WTC11 (cell line): ENCODE measurements around the gene TBL1XR1. TPM values are rescaled to one million over a fixed set of nuclear protein-coding genes. Genes with fewer than 3 reads are reported as not detected.
A peak's percentile ranks its signal among the peaks of the same experiment; 100 is the strongest.

Experiments
- ATAC-seq: fragments of 200-7000 bp; cut with Tn5 transposase; 2 replicates; pipeline ENCODE4 v1.10.0; 2021; ENCODE audit warnings: mild to moderate bottlenecking, moderate library complexity
- CTCF ChIA-PET: fragments of 300-600 bp; sonication (Branson Sonifier 250); formaldehyde crosslinking; loops from one replicate; lab custom pipeline; 2021; ENCODE audit warnings: antibody characterized with exemption; lab: Charles Lee
- POLR2A ChIA-PET: fragments of 350-600 bp; sonication (Branson Sonifier 250); formaldehyde crosslinking; loops from one replicate; lab custom pipeline; 2021; ENCODE audit warnings: antibody characterized with exemption; lab: Charles Lee
- DNase-seq: peaks from one replicate; pipeline ENCODE4 v3.0.0; 2021; ENCODE audit warnings: low spot score
- H3K27ac Mint-ChIP-seq: 2 replicates; pipeline ENCODE4 v1.8.0; 2021; ENCODE audit warnings: mixed read lengths
- H3K27me3 Mint-ChIP-seq: 2 replicates; pipeline ENCODE4 v1.8.0; 2021; ENCODE audit warnings: low read depth, mild to moderate bottlenecking, moderate library complexity, mixed read lengths
- H3K36me3 Mint-ChIP-seq: 2 replicates; pipeline ENCODE4 v1.8.0; 2021; ENCODE audit warnings: mixed read lengths
- H3K4me1 Mint-ChIP-seq: 2 replicates; pipeline ENCODE4 v1.8.0; 2022; ENCODE audit warnings: mixed read lengths
- H3K4me3 Mint-ChIP-seq: 2 replicates; pipeline ENCODE4 v1.8.0; 2021; ENCODE audit warnings: mild to moderate bottlenecking, moderate library complexity, mixed read lengths
- H3K9me3 Mint-ChIP-seq: 2 replicates; pipeline ENCODE4 v1.8.0; 2021; ENCODE audit warnings: mixed read lengths
- AR ChIP-seq: fragments of 250-450 bp; sonication (Bioruptor Pico); IDR thresholded peaks from 2 replicates; pipeline ENCODE4 v1.9.0; 2021; ENCODE audit warnings: mild to moderate bottlenecking
- ATF2 ChIP-seq: sonication (generic); formaldehyde crosslinking; IDR thresholded peaks from 2 replicates; pipeline ENCODE4 v1.8.1; 2022; ENCODE audit warnings: low read depth, missing genetic modification reagents, borderline replicate concordance
- CBFB ChIP-seq: sonication (generic); formaldehyde crosslinking; IDR thresholded peaks from 2 replicates; pipeline ENCODE4 v1.8.1; 2022; ENCODE audit warnings: mild to moderate bottlenecking, low read depth, missing genetic modification reagents
- CDX4 ChIP-seq: fragments of 250-450 bp; sonication (Bioruptor Pico); IDR thresholded peaks from 2 replicates; pipeline ENCODE4 v1.9.0; 2021; ENCODE audit warnings: moderate library complexity, mild to moderate bottlenecking, inconsistent platforms, borderline replicate concordance
- CREB1 ChIP-seq: sonication (generic); formaldehyde crosslinking; IDR thresholded peaks from 2 replicates; pipeline ENCODE4 v1.8.0; 2023; ENCODE audit warnings: mild to moderate bottlenecking, missing genetic modification reagents
- FOXP4 ChIP-seq: sonication (generic); formaldehyde crosslinking; IDR thresholded peaks from 2 replicates; pipeline ENCODE4 v1.8.0; 2022; ENCODE audit warnings: mild to moderate bottlenecking, missing genetic modification reagents
- HMGA2 ChIP-seq: fragments of 250-450 bp; sonication (Bioruptor Pico); IDR thresholded peaks from 2 replicates; pipeline ENCODE4 v1.4.0; 2021; ENCODE audit warnings: mild to moderate bottlenecking, moderate library complexity
- JUN ChIP-seq: sonication (generic); formaldehyde crosslinking; IDR thresholded peaks from 2 replicates; pipeline ENCODE4 v1.8.0; 2023; ENCODE audit warnings: mild to moderate bottlenecking, missing genetic modification reagents
- MYBL2 ChIP-seq: sonication (generic); formaldehyde crosslinking; IDR thresholded peaks from 2 replicates; pipeline ENCODE4 v1.8.1; 2023; ENCODE audit warnings: mild to moderate bottlenecking, moderate library complexity, missing genetic modification reagents
- PRRX2 ChIP-seq: fragments of 250-450 bp; sonication (Bioruptor Pico); IDR thresholded peaks from 2 replicates; pipeline ENCODE4 v1.8.0; 2021; ENCODE audit warnings: mild to moderate bottlenecking
- RORB ChIP-seq: fragments of 250-450 bp; sonication (Bioruptor Pico); IDR thresholded peaks from 2 replicates; pipeline ENCODE4 v1.9.0; 2021; ENCODE audit warnings: mild to moderate bottlenecking
- SOX15 ChIP-seq: fragments of 250-450 bp; sonication (Bioruptor Pico); IDR thresholded peaks from 2 replicates; pipeline ENCODE4 v1.9.0; 2021; ENCODE audit warnings: mild to moderate bottlenecking
- TEAD1 ChIP-seq: sonication (generic); formaldehyde crosslinking; IDR thresholded peaks from 2 replicates; pipeline ENCODE4 v1.8.0; 2022; ENCODE audit warnings: mild to moderate bottlenecking, missing genetic modification reagents
- TEAD4 ChIP-seq: sonication (generic); formaldehyde crosslinking; IDR thresholded peaks from 2 replicates; pipeline ENCODE4 v1.8.0; 2022; ENCODE audit warnings: mild to moderate bottlenecking, missing genetic modification reagents
- USF1 ChIP-seq: sonication (generic); formaldehyde crosslinking; IDR thresholded peaks from 2 replicates; pipeline ENCODE4 v1.8.0; 2022; ENCODE audit warnings: mild to moderate bottlenecking, missing genetic modification reagents
- ZBTB43 ChIP-seq: sonication (generic); formaldehyde crosslinking; IDR thresholded peaks from 2 replicates; pipeline ENCODE4 v1.8.1; 2023; ENCODE audit warnings: mild to moderate bottlenecking, missing genetic modification reagents
- ZMAT4 ChIP-seq: fragments of 250-450 bp; sonication (Bioruptor Pico); IDR thresholded peaks from 2 replicates; pipeline ENCODE4 v1.9.0; 2021; ENCODE audit warnings: mild to moderate bottlenecking
- total RNA-seq: library from RNA; stranded (reverse); gene quantifications from 3 replicates; pipeline ENCODE4 v1.2.3, GENCODE V29; 2021

TBL1XR1 gene
- total RNA-seq, 1 experiment from 2014 or later = 148 TPM

- TF ChIP-seq TEAD4 (CRISPR knock-in tag) (no peak), PRRX2 (CRISPR knock-in tag) (no peak), AR (CRISPR knock-in tag) (no peak), CDX4 (no peak), TEAD1 (no peak)
Measured at GRCh38 chr3:177108648-177109047, 88.6 kb downstream of the TBL1XR1 start (continued).

- peaks cover 79% of the 10 kb centered on the region for H3K4me1 Mint-ChIP-seq
- H3K9me3 Mint-ChIP-seq = no peaks in the 10 kb centered on the region
- no peak for DNase-seq
- H3K27ac Mint-ChIP-seq = peak overlapping the region; percentile 41; the same call in 1 of the 2 replicates
- no peak overlapping the region for H3K4me3 Mint-ChIP-seq
- no peak for ATAC-seq
- TF ChIP-seq ZMAT4 (CRISPR knock-in tag) (no peak), USF1 (no peak), SOX15 (CRISPR knock-in tag) (no peak), CBFB (no peak), ZBTB43 (CRISPR knock-in tag) (no peak)
- ChIA-PET POLR2A (interaction anchor here (0.6 kb wide), 1 partner anchor 29 kb away, joined by 3 read pairs; no protein-coding TSS in a partner anchor), CTCF (no interaction called here)
- no peaks in the 10 kb centered on the region for H3K27me3 Mint-ChIP-seq
- no peaks in the 10 kb centered on the region for H3K36me3 Mint-ChIP-seq
Measured at GRCh38 chr3:177107461-177108239, 89.6 kb downstream of the TBL1XR1 start.

- DNase-seq (no peak), ATAC-seq (no peak; the same call in 1 of the 2 replicates)
- Mint-ChIP-seq H3K36me3 (no peaks in the 10 kb centered on the region), H3K27ac (0 out of 2 replicates have a peak overlapping the region, but pooled peaks have one; percentile 29), H3K4me3 (no peak overlapping the region), H3K27me3 (no peaks in the 10 kb centered on the region), H3K4me1 (peaks cover 82% of the 10 kb centered on the region), H3K9me3 (no peaks in the 10 kb centered on the region)
- TF ChIP-seq CBFB = no peak
- TF ChIP-seq ZMAT4 (CRISPR knock-in tag) = no peak
- no peak for TF ChIP-seq RORB (CRISPR knock-in tag)
- no peak for TF ChIP-seq MYBL2 (CRISPR knock-in tag)
- TF ChIP-seq CREB1 = no peak
- no peak for TF ChIP-seq FOXP4 (CRISPR knock-in tag)
- no peak for TF ChIP-seq ATF2
- TF ChIP-seq JUN = no peak
- no peak for TF ChIP-seq HMGA2 (CRISPR knock-in tag)
- POLR2A ChIA-PET = no interaction called here
- CTCF ChIA-PET = no interaction called here
Measured at GRCh38 chr3:177106594-177106993, 90.7 kb downstream of the TBL1XR1 start.
